ENCODE data around the gene MAD1L1.

- TF ChIP-seq POLR2A (IDR thresholded peaks at IDR 0.05) (no peak), CTCF (IDR thresholded peaks at IDR 0.05) (no peak)
Measured at GRCh38 chr7:1957471-1958225, 275.1 kb downstream of the MAD1L1 start.
